Measurements from ENCODE around the gene TDRD9. TPM values are rescaled to one million over a fixed set of nuclear protein-coding genes. Genes with fewer than 3 reads are reported as not detected.

The TDRD9 gene
- total and polyA plus RNA-seq, 5 experiments from 2014 or later = 0.22 to 1.1 (median 0.74) TPM

DNA sequence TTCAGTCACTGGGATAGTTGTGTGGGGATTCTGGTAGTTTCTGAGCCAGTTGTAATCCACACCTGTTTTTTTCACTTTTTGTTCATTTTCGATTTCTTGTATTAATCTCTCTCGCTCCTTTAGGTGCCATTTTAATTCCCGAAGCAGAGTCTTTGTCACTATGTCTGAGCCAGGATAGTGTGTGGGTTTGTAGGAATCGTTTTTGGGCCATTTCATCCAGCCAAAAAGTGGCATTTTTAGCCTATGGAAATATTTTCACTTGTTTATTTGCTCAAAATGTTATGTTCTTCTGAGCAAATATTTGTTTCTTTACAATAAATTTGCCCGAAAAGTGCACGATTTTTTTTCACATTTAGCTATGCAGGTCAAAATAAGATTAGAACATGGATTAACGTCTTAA is 13.2 kb downstream of the TDRD9 start:
- Mint-ChIP-seq H3K27ac (no peak overlapping the region), H3K27me3 (peaks cover 10 to 39% (median 20%) of the 10 kb centered on the region in 5 donors), H3K4me1 (no peaks in the 10 kb centered on the region), H3K4me3 (no peak overlapping the region), H3K36me3 (peaks cover 0 to 4% (median 0%) of the 10 kb centered on the region in 3 donors), H3K9me3 (peaks cover 0 to 3% (median 0%) of the 10 kb centered on the region in 9 donors)
- no peak for ATAC-seq
- POLR2A ChIA-PET = no interaction called here
- no peak for DNase-seq

DNA sequence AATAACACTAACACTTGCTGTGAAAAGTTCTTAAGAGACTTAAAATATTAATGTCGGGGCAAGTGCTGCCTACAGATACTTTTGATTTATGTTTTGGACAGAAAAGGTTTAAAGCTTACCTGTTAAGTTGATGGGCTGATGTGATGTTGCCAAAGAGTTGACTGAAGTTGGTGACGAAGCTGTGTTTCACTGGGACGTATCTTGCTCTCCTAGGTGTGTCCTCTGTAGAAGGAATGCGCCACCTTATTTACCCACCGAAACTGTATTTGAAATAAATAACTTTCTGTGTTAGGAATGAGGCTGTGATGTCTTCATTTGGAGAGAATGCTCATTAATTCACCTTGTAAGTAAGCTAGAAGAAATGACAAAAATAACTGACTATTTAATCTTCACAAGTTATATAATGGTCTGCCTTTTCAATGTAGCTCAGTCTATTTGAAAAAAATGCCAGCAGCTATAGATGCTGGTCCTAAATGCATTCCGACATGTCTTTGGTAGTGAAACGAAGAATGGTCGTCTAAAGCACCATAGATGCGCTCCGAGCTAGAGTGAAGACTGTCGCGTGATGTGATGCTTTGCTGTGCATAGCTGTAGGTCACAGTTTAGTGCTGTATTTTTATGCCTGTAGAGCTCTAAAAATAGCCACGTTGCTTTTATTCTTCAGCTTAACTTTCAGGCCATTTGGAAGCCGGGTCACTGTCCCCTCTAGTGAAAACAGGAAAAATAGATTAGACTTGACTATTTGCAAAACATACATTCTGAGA is 13.9 kb downstream of the TDRD9 start, which contains the start of gene RD3L:
Gene RD3L, minus strand, starts transcription at position 557 of the 764 bp plus-strand sequence. CDS start 834 bp downstream, outside the sequence.
- no peak for ATAC-seq
- H3K27me3 Mint-ChIP-seq = peaks cover 16 to 46% (median 26%) of the 10 kb centered on the region in 5 donors
- H3K4me1 Mint-ChIP-seq = no peaks in the 10 kb centered on the region
- POLR2A ChIA-PET = no interaction called here
- H3K36me3 Mint-ChIP-seq = peaks cover 0 to 9% (median 0%) of the 10 kb centered on the region in 3 donors
- peaks cover 0 to 9% (median 0%) of the 10 kb centered on the region in 9 donors for H3K9me3 Mint-ChIP-seq
- no peak within 1 kb of the TSS for H3K4me3 Mint-ChIP-seq
- no peak for DNase-seq
- no peak within 1 kb of the TSS for H3K27ac Mint-ChIP-seq

DNA sequence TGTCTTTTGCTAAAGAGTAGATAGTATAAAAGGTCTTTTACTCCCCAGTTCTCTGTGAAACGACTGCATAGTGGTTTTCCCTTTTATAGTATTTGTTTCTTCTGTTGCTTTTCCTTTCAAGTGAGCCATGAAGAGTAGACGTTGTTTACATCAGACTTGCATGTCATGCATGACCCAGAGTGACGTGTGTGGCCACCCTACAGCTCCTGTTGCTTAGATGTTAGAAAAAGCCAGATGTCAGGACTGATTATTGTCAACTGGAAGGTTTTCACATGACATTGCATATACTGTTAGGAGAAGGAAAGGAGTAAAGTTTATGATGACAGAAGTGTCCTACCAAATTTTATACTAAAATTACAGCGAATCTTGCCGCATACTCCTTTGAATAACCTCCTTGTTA is 15.4 kb downstream of the TDRD9 start:
- H3K27ac Mint-ChIP-seq = no peak overlapping the region
- DNase-seq = no peak
- H3K27me3 Mint-ChIP-seq = peaks cover 22 to 48% (median 26%) of the 10 kb centered on the region in 5 donors
- POLR2A ChIA-PET = no interaction called here
- peaks cover 0 to 9% (median 0%) of the 10 kb centered on the region in 3 donors for H3K36me3 Mint-ChIP-seq
- peaks cover 0 to 9% (median 0%) of the 10 kb centered on the region in 9 donors for H3K9me3 Mint-ChIP-seq
- H3K4me1 Mint-ChIP-seq = no peaks in the 10 kb centered on the region
- no peak for ATAC-seq
- no peak overlapping the region for H3K4me3 Mint-ChIP-seq

DNA sequence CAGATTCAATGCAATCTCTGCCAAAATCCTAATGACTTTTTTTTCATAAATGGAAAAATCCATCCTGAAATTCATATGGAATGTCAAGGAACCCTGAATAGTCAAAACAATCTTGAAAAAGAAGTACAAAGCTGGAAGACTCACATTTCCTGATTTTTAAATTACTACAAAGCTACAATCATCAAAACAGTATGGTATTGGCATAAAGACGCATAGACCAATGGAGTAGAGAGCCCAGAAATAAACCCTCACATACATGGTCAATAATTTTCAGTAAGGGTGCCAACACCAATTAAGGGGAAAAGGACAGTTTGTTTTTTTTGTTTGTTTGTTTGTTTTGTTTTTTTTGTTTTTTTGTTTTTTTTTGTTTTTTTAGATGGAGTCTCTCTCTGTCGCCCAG is 18.7 kb downstream of the TDRD9 start:
- POLR2A ChIA-PET = no interaction called here
- no peak overlapping the region for H3K4me3 Mint-ChIP-seq
- DNase-seq = no peak
- no peaks in the 10 kb centered on the region for H3K4me1 Mint-ChIP-seq
- H3K9me3 Mint-ChIP-seq = peaks cover 0 to 9% (median 0%) of the 10 kb centered on the region in 9 donors
- H3K36me3 Mint-ChIP-seq = peaks cover 0 to 9% (median 0%) of the 10 kb centered on the region in 3 donors
- H3K27ac Mint-ChIP-seq = no peak overlapping the region
- ATAC-seq = no peak
- H3K27me3 Mint-ChIP-seq = peaks cover 24 to 50% (median 28%) of the 10 kb centered on the region in 5 donors

DNA sequence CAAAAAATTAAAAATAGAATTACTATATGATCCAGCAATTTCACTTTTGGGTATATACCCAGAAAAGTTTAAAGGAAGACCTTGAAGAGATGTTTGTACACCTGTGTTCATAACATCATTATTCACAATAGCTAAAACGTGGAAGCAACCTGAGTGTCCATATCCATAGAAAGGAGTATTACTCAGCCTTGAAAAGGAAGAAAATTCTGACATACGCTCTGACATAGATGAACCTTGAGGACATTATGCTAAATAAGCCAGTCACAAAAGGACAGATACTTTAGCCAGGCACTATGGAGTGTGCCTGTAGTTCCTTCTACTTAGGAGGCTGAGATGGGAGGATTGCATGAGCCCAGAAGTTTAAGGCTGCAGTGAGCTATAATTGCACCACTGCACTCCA is 20.2 kb downstream of the TDRD9 start:
- DNase-seq (no peak), ATAC-seq (no peak)
- POLR2A ChIA-PET = no interaction called here
- Mint-ChIP-seq H3K36me3 (peaks cover 0 to 9% (median 0%) of the 10 kb centered on the region in 3 donors), H3K4me1 (peaks cover 0 to 3% (median 0%) of the 10 kb centered on the region in 4 donors), H3K27ac (no peak overlapping the region), H3K9me3 (peaks cover 0 to 9% (median 0%) of the 10 kb centered on the region in 9 donors), H3K27me3 (peaks cover 24 to 42% (median 28%) of the 10 kb centered on the region in 5 donors), H3K4me3 (no peak overlapping the region)

DNA sequence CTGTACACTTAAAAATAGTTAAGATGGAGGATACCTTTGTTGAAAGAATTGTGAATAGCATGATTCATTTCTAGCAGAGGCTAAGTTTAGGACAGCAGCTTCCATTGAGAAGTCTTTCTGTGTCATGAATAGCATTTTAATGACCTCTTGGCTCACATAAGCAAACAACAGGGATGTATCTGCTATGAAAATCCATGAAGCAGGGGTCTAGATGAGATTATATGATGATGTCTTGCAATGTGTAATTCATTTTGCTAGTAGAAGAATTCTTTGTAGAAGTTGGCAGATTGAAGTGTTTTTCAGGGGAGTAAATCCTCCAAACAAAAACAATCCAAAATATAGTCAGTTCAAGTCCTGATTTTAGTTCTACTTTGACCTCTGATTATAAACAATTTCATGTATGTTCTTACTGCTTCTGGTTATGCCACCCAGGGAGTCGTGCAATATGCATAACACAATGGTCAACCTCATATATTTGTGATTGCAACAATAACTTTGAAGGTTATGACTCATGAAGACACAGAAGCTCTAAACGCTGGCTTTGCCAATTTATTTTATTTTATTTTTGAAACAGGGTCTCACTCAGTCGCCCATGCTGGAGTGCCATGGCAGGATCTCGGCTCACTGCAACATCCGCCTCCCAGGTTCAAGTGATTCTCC is 21.0 kb downstream of the TDRD9 start:
- Mint-ChIP-seq H3K36me3 (peaks cover 0 to 9% (median 0%) of the 10 kb centered on the region in 3 donors), H3K27me3 (peaks cover 21 to 39% (median 27%) of the 10 kb centered on the region in 5 donors), H3K4me3 (no peak overlapping the region), H3K27ac (no peak overlapping the region), H3K9me3 (peaks cover 0 to 9% (median 0%) of the 10 kb centered on the region in 9 donors), H3K4me1 (peaks cover 0 to 3% (median 0%) of the 10 kb centered on the region in 4 donors)
- POLR2A ChIA-PET = no interaction called here
- no peak for ATAC-seq
- no peak for DNase-seq

DNA sequence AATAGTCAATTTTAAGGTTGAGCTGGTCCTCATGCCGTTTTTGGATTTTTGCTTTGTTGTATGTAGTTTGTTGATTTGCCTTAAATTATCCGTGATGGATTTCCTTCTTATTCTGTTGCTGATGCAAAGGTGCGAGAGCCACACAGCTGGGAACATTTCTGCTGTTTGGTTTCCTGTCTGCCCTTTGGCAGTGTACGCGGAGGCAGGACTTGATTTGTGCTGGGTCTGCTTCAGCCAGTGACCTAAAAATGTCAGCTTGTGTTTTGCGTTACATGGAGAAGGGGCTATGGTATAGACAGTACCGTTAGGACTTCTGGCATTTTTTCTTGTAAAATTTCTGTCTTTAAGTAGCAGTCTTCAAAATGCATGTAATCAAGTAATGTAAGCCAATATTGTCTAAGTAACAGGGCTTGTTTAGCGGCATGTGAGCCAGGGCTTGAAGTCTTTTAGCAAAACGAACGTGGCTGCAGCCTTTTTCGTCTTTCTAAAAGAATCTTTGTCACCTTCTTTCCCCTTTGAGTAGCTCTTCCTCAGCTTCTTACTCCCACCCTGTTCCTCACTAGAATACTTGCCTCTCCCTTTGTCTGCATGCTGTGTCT is 32.3 kb downstream of the TDRD9 start:
- no peak overlapping the region for H3K4me3 Mint-ChIP-seq
- peaks cover 0 to under 1% (median 0%) of the 10 kb centered on the region in 3 donors for H3K36me3 Mint-ChIP-seq
- ATAC-seq (no peak), DNase-seq (no peak)
- no peaks in the 10 kb centered on the region for H3K4me1 Mint-ChIP-seq
- peaks cover 0 to 6% (median 0%) of the 10 kb centered on the region in 5 donors for H3K27me3 Mint-ChIP-seq
- POLR2A ChIA-PET = interaction anchor here (0.6 kb wide), 1 partner anchor 67 kb away, joined by 3 read pairs; no protein-coding TSS in a partner anchor
- H3K27ac Mint-ChIP-seq = no peak overlapping the region
- no peaks in the 10 kb centered on the region for H3K9me3 Mint-ChIP-seq

DNA sequence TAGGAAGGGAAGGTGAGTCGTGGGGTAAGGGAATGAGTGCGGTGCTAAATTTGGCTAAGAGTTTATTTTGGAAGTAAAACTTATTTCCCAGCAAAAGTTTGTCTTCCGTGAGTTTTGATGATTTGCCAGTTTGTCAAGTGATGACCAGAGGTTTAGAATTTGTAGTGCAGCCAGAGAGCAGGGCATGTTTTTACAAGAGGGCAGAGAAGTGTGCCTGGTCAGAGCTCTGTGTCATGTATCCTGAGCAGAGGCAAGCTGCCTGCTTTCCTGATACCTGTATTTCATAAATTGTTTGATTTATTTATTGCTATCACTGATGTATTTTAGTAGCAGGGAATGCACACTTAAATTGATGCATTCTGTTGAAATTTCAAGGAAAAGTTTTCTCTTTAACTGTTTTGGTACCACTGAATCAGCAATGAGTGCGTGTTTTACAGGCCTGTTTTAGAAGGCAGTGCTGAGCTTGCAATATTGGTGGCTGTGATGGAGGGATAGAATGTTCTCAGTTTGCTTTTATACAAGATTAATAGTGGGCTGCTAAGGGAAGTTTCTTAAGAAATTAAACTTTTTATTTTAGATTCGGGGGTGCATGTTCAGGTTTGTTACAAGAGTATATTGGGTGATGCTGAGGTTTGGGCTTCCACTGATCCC is 33.8 kb downstream of the TDRD9 start:
- no peak overlapping the region for H3K4me3 Mint-ChIP-seq
- H3K9me3 Mint-ChIP-seq = no peaks in the 10 kb centered on the region
- H3K36me3 Mint-ChIP-seq = no peaks in the 10 kb centered on the region
- no peak for DNase-seq
- no peak overlapping the region for H3K27ac Mint-ChIP-seq
- peaks cover 0 to 8% (median 0%) of the 10 kb centered on the region in 5 donors for H3K27me3 Mint-ChIP-seq
- ATAC-seq = no peak
- no peaks in the 10 kb centered on the region for H3K4me1 Mint-ChIP-seq
- POLR2A ChIA-PET = interaction anchor here (0.6 kb wide), 1 partner anchor 24 kb away, joined by 3 read pairs; no protein-coding TSS in a partner anchor

DNA sequence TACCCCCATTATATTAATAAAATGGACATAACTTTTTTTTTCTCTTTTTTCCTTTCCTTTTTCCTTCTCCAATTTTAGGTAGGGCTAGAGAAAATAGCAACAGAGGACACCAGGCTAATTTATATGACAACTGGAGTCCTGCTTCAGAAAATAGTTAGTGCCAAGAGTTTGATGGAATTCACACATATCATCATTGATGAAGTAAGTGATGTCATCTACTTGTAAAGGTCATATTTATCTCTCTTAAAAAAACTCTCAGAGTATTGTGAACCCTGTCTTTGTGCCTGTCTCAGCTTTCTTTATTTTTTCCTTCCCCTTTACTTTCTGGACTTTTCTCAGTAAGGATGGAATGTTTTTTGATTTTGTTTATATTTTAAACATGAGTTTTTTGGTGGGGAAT is 38.4 kb downstream of the TDRD9 start:
- Mint-ChIP-seq H3K4me1 (no peaks in the 10 kb centered on the region), H3K9me3 (no peaks in the 10 kb centered on the region), H3K36me3 (no peaks in the 10 kb centered on the region), H3K4me3 (no peak overlapping the region), H3K27ac (no peak overlapping the region), H3K27me3 (peaks cover 0 to 12% (median 10%) of the 10 kb centered on the region in 5 donors)
- DNase-seq = no peak
- ATAC-seq = no peak
- POLR2A ChIA-PET = no interaction called here

DNA sequence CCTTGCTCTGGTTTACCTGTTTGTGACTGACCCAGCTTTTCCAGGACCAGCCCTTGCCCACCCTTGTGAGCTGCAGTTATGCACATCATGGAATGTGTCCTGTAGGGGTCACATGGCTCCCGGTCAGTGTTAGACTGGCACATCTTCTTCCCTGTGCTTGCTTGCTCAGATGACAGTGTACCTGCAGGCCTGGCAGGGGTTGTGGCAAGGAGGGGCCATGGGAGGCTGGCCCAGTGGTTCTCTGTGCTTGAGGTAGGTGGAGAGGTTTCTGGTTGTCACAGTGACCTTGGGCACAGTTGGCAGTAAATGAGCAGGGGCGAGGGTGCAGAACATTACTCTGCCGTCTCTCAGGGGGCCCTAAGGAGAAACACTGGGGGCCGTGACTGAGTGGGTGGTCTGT is 41.7 kb downstream of the TDRD9 start:
- no peaks in the 10 kb centered on the region for H3K9me3 Mint-ChIP-seq
- no peak overlapping the region for H3K27ac Mint-ChIP-seq
- H3K27me3 Mint-ChIP-seq = peaks cover 0 to 13% (median 12%) of the 10 kb centered on the region in 5 donors
- no peak overlapping the region for H3K4me3 Mint-ChIP-seq
- ATAC-seq (no peak), DNase-seq (no peak)
- H3K4me1 Mint-ChIP-seq = no peaks in the 10 kb centered on the region
- H3K36me3 Mint-ChIP-seq = no peaks in the 10 kb centered on the region
- POLR2A ChIA-PET = no interaction called here

DNA sequence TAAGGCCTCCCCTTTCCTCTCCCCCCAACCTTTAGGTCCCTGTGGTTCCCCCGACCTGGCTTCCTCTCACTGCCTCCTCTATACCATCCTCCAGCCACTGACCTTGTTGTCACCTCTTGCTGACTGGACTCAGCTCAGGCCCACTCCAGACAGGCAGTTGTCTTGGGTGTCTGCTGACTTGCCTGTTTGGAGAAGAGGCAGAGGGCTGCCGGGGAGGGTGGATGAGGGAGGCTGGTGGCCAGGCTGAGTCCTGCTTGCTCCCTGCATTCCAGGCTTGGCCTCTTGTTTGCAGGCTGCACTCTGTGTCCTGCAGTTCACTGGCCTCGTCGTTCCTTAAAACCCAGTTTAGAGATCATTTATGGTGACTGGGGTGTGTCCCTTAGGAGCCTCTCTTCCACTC is 45.1 kb downstream of the TDRD9 start:
- Mint-ChIP-seq H3K27ac (no peak overlapping the region), H3K4me3 (no peak overlapping the region), H3K36me3 (no peaks in the 10 kb centered on the region), H3K9me3 (no peaks in the 10 kb centered on the region), H3K27me3 (peaks cover 0 to 9% (median 6%) of the 10 kb centered on the region in 5 donors), H3K4me1 (no peaks in the 10 kb centered on the region)
- DNase-seq (no peak), ATAC-seq (no peak)
- POLR2A ChIA-PET = no interaction called here

DNA sequence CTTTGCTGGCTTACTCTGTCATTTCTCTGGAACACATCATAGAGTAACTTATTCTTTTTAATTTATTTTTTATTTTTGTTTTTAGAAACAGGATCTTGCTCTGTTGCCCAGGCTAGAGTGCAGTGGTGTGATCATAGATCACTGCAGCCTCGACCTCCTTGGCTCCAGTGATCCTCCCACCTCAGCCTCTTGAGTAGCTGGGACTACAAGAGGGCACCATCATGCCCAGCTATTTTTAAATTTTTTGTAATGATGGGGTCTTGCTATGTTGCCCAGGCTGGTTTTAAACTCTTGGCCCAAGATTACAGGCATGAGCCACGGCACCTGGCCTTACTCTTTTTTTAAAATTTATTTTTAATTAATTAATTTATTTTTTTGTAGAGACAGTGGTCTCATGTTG is 46.3 kb downstream of the TDRD9 start:
- ATAC-seq (no peak), DNase-seq (no peak)
- no peaks in the 10 kb centered on the region for H3K4me1 Mint-ChIP-seq
- H3K36me3 Mint-ChIP-seq = no peaks in the 10 kb centered on the region
- peaks cover 0 to 9% (median 9%) of the 10 kb centered on the region in 5 donors for H3K27me3 Mint-ChIP-seq
- no peaks in the 10 kb centered on the region for H3K9me3 Mint-ChIP-seq
- no peak overlapping the region for H3K4me3 Mint-ChIP-seq
- no peak overlapping the region for H3K27ac Mint-ChIP-seq
- POLR2A ChIA-PET = no interaction called here
